Lower leg skin (tissue), 3 donors: ENCODE data around the gene SNRNP40.

Experiments
- POLR2A ChIP-seq, 2 donors: fragments of 450-650 bp; IDR thresholded peaks; one replicate each; pipeline ENCODE4 v1.6.1; 2016 to 2017; ENCODE audit warnings: antibody characterized with exemption in 2 of 2, mild to moderate bottlenecking in 1 of 2, moderate library complexity in 1 of 2
- TF ChIP-seq, protein P1 (sequence below), 3 donors: fragments of 450-650 bp; IDR thresholded peaks; one replicate each; pipeline ENCODE4 v1.5.1; 2016; ENCODE audit warnings: antibody characterized with exemption in 3 of 3, mild to moderate bottlenecking in 3 of 3, moderate library complexity in 2 of 3

GRCh38 chr1:31230378-31230777 is 66.2 kb downstream of the SNRNP40 start:
- TF ChIP-seq, protein P1, sequence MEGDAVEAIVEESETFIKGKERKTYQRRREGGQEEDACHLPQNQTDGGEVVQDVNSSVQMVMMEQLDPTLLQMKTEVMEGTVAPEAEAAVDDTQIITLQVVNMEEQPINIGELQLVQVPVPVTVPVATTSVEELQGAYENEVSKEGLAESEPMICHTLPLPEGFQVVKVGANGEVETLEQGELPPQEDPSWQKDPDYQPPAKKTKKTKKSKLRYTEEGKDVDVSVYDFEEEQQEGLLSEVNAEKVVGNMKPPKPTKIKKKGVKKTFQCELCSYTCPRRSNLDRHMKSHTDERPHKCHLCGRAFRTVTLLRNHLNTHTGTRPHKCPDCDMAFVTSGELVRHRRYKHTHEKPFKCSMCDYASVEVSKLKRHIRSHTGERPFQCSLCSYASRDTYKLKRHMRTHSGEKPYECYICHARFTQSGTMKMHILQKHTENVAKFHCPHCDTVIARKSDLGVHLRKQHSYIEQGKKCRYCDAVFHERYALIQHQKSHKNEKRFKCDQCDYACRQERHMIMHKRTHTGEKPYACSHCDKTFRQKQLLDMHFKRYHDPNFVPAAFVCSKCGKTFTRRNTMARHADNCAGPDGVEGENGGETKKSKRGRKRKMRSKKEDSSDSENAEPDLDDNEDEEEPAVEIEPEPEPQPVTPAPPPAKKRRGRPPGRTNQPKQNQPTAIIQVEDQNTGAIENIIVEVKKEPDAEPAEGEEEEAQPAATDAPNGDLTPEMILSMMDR (IDR thresholded peaks at IDR 0.05), result no peak
- TF ChIP-seq POLR2A (IDR thresholded peaks at IDR 0.05), result no peak
